A549 (cell line): ENCODE data around the gene COQ5. TPM values are rescaled to one million over a fixed set of nuclear protein-coding genes. Genes with fewer than 3 reads are reported as not detected.

Experiments used
- ATAC-seq, 2 experiments: fragments of 200-7000 bp in 1 of 2; fragments of >200 bp in 1 of 2; cut with Nextera tagmentation in 1 of 2; cut with Tn5 transposase in 1 of 2; 3 replicates each; pipeline versions ENCODE4 v1.8.0 to v1.9.1; 2018 to 2020; ENCODE audit warnings: mild to moderate bottlenecking in 1 of 2, moderate library complexity in 1 of 2
- CTCF ChIA-PET: fragments of 300-600 bp; sonication (Branson Sonifier 250); formaldehyde crosslinking; extraction: SDS; loops from one replicate; lab custom pipeline; 2021; ENCODE audit warnings: antibody characterized with exemption, inconsistent platforms; lab: Yijun Ruan, JAX
- POLR2A ChIA-PET: fragments of 350-600 bp; formaldehyde crosslinking; extraction: SDS; loops from one replicate; lab custom pipeline; 2021; ENCODE audit warnings: antibody characterized with exemption, inconsistent platforms; lab: Yijun Ruan, JAX
- DNase-seq, 2 experiments: peaks; one replicate each; pipeline versions ENCODE4 v3.0.0 to v3.0.0-alpha.2; 2011 to 2016; ENCODE audit warnings: low read depth in 1 of 2, low spot score in 1 of 2
- FAIRE-seq: peaks from 2 replicates; lab custom pipeline; 2011; peaks lifted over from hg19 to GRCh38; lab: Jason Lieb, UNC
- H3K27ac ChIP-seq, 2 experiments: fragments of >200 bp; sonication (Bioruptor Twin); formaldehyde crosslinking; 3 replicates each; pipeline ENCODE4 v1.5.1; 2016 to 2017
- H3K4me1 ChIP-seq: fragments of >200 bp; sonication (Bioruptor Twin); formaldehyde crosslinking; 3 replicates; pipeline ENCODE4 v1.6.1; 2016
- H3K4me2 ChIP-seq: fragments of >200 bp; sonication (Bioruptor Twin); formaldehyde crosslinking; 3 replicates; pipeline ENCODE4 v1.6.1; 2016
- H3K4me3 ChIP-seq: fragments of >200 bp; sonication (Bioruptor Twin); formaldehyde crosslinking; 3 replicates; pipeline ENCODE4 v1.5.1; 2016
- H3K9me3 ChIP-seq: fragments of >200 bp; sonication (Bioruptor Twin); formaldehyde crosslinking; 3 replicates; pipeline ENCODE4 v1.6.1; 2016
- CBX2 ChIP-seq: fragments of 200-600 bp; sonication (generic); IDR thresholded peaks from 2 replicates; pipeline ENCODE4 v1.6.1; 2016; ENCODE audit warnings: low read depth, mild to moderate bottlenecking, borderline replicate concordance
- CBX8 ChIP-seq: fragments of 200-600 bp; sonication (generic); IDR thresholded peaks from 2 replicates; pipeline ENCODE4 v1.6.1; 2016
- CTCF ChIP-seq: fragments of >200 bp; sonication (Bioruptor Twin); formaldehyde crosslinking; IDR thresholded peaks from 3 replicates; pipeline ENCODE4 v1.5.1; 2016
- EHMT2 ChIP-seq: fragments of 200-600 bp; sonication (generic); IDR thresholded peaks from 2 replicates; pipeline ENCODE4 v1.6.1; 2016; ENCODE audit warnings: antibody characterized with exemption, low read depth, mild to moderate bottlenecking, moderate library complexity
- ESRRA ChIP-seq: fragments of 150-350 bp; IDR thresholded peaks from 2 replicates; pipeline ENCODE4 v1.6.1; 2014; ENCODE audit warnings: mild to moderate bottlenecking, low read length, borderline replicate concordance
- FOXS1 ChIP-seq: fragments of 250-450 bp; sonication (Bioruptor Pico); IDR thresholded peaks from 2 replicates; pipeline ENCODE4 v1.5.0; 2020; ENCODE audit warnings: mild to moderate bottlenecking, moderate library complexity
- GATA3 ChIP-seq: IDR thresholded peaks from 2 replicates; pipeline ENCODE4 v1.6.1; 2012; ENCODE audit warnings: borderline replicate concordance
- HEYL ChIP-seq: fragments of 250-450 bp; sonication (Bioruptor Pico); IDR thresholded peaks from 2 replicates; pipeline ENCODE4 v1.8.0; 2021; ENCODE audit warnings: mild to moderate bottlenecking, moderate library complexity
- HOXB13 ChIP-seq: fragments of 250-450 bp; sonication (Bioruptor Pico); IDR thresholded peaks from 2 replicates; pipeline ENCODE4 v1.5.0; 2020; ENCODE audit warnings: low read depth, mild to moderate bottlenecking, moderate library complexity
- HOXB5 ChIP-seq: fragments of 250-450 bp; sonication (Bioruptor Pico); IDR thresholded peaks from 2 replicates; pipeline ENCODE4 v1.5.0; 2020; ENCODE audit warnings: mild to moderate bottlenecking, moderate library complexity
- KDM5A ChIP-seq: fragments of 200-600 bp; sonication (generic); IDR thresholded peaks from 2 replicates; pipeline ENCODE4 v1.6.1; 2016; ENCODE audit warnings: antibody characterized with exemption, mild to moderate bottlenecking
- MAFK ChIP-seq: fragments of 450-650 bp; IDR thresholded peaks from 2 replicates; pipeline ENCODE4 v1.6.1; 2014; ENCODE audit not compliant: partially characterized antibody
- MYC ChIP-seq: IDR thresholded peaks from 2 replicates; pipeline ENCODE4 v1.6.1; 2012; ENCODE audit warnings: mild to moderate bottlenecking, inconsistent platforms, low read length, improper control_type of control experiment, borderline replicate concordance
- NPAS2 ChIP-seq: fragments of 250-450 bp; sonication (Bioruptor Pico); IDR thresholded peaks from 2 replicates; pipeline ENCODE4 v1.8.0; 2022; ENCODE audit warnings: mild to moderate bottlenecking, moderate library complexity, borderline replicate concordance
- NR3C1 ChIP-seq: fragments of >200 bp; sonication (Bioruptor Twin); formaldehyde crosslinking; IDR thresholded peaks from 3 replicates; pipeline ENCODE4 v1.6.1; 2017
- RAD21 ChIP-seq, 2 experiments: fragments of >200 bp in 1 of 2; sonication (Bioruptor Twin) in 1 of 2; formaldehyde crosslinking in 1 of 2; IDR thresholded peaks in 1 of 2; conservative IDR thresholded peaks in 1 of 2; 2 replicates in 1 of 2; 3 replicates in 1 of 2; pipeline ENCODE4 v1.6.1; 2012 to 2018; ENCODE audit warnings: inconsistent platforms in 1 of 2
- RCOR1 ChIP-seq: fragments of 150-350 bp; IDR thresholded peaks from 2 replicates; pipeline ENCODE4 v1.6.1; 2014; ENCODE audit warnings: antibody characterized with exemption, low read length, low read depth
- ZC3H11A ChIP-seq: fragments of 450-650 bp; IDR thresholded peaks from 2 replicates; pipeline ENCODE4 v1.6.1; 2014; ENCODE audit warnings: antibody characterized with exemption, mild to moderate bottlenecking
- ZFP36 ChIP-seq: fragments of 450-650 bp; IDR thresholded peaks from 2 replicates; pipeline ENCODE4 v1.6.1; 2014; ENCODE audit warnings: borderline replicate concordance; ENCODE audit not compliant: partially characterized antibody
- WGBS: methylation state at CpG from one replicate; pipeline ENCODE4 v1.1.6; 2017; ENCODE audit errors: missing lambda C conversion rate; 5-methylcytosine and 5-hydroxymethylcytosine counted together
- polyA plus RNA-seq, 4 experiments: library from polyadenylated mRNA; depleted of rRNA in 3 of 4; stranded (reverse); fragments of >200 nt; fragmentation: RNase III in 1 of 4; extraction: RNeasy Plus Mini Kit Qiagen cat#74134 plus additional on column Dnase treatment in 1 of 4; gene quantifications; 2 replicates in 3 of 4; 3 replicates in 1 of 4; pipeline ENCODE4 v1.2.3, GENCODE V29; 2011 to 2017

COQ5 gene
- polyA plus RNA-seq, 2 of the 4 experiments (the other 2 are of a cell fraction), result 49.6 to 100.0 TPM

GRCh38 chr12:120542166-120542565 lies 13.2 kb upstream of the COQ5 start (continued):
- no peak for TF ChIP-seq ZC3H11A

GRCh38 chr12:120540445-120540844 lies 11.5 kb upstream of the COQ5 start:
- ATAC-seq (no peak), DNase-seq (no peak), FAIRE-seq (no peak)
- POLR2A ChIA-PET, result no interaction called here
- H3K9me3 ChIP-seq, result no peaks in the 10 kb centered on the region
- H3K4me2 ChIP-seq, result no peak overlapping the region
- TF ChIP-seq NR3C1, result no peak
- no peak for TF ChIP-seq ZFP36
- no peak for TF ChIP-seq HEYL (CRISPR knock-in tag)
- no peak for TF ChIP-seq CBX8
- no peak for TF ChIP-seq GATA3
- TF ChIP-seq RCOR1, result no peak
- TF ChIP-seq CTCF, result no peak
- TF ChIP-seq NPAS2 (CRISPR knock-in tag), result no peak
- no peak for TF ChIP-seq HOXB5 (CRISPR knock-in tag)
- TF ChIP-seq KDM5A, result no peak
- no peak for TF ChIP-seq EHMT2
- no peak for TF ChIP-seq ESRRA
- H3K4me1 ChIP-seq, result peaks cover 41% of the 10 kb centered on the region
- H3K27ac ChIP-seq, result no peak overlapping the region
- WGBS, result 77% methylated on average over 3 of the region's 3 CpGs
- CTCF ChIA-PET, result no interaction called here
- no peak overlapping the region for H3K4me3 ChIP-seq

GRCh38 chr12:120539303-120539702 lies 10.3 kb upstream of the COQ5 start:
- Histone ChIP-seq H3K4me3 (no peak overlapping the region), H3K4me2 (peak overlapping the region; percentile 98; the same call in 2 of the 3 replicates), H3K27ac (no peak overlapping the region; a peak in 1 of 6 replicates), H3K4me1 (peaks cover 42% of the 10 kb centered on the region)
- ChIA-PET POLR2A (interaction anchor here (1.3 kb wide), 1 partner anchor 10 kb away, joined by 5 read pairs; the partner anchor contains the start of gene COQ5), CTCF (interaction anchor here (0.9 to 1.2 kb wide), 2 partner anchors 12 to 23 kb away, joined by 3 to 4 read pairs; no protein-coding TSS in a partner anchor)
- WGBS, result 53% methylated on average over 1 of the region's 1 CpG
- FAIRE-seq (no peak), DNase-seq (peak in 1 of 2 experiments; percentile 23)
- TF ChIP-seq CBX2 (no peak), MAFK (peak; percentile 53)
- TF ChIP-seq, all 56 proteins: peak for 1
- no peaks in the 10 kb centered on the region for H3K9me3 ChIP-seq
- ATAC-seq, result no peak

- DNase-seq (peak in 1 of 2 experiments; percentile 36), ATAC-seq (peak in 1 of 2 experiments; percentile 36; a peak in 3 of 6 replicates), FAIRE-seq (no peak)
- peak overlapping the region; percentile 98 for H3K4me2 ChIP-seq
- POLR2A ChIA-PET, result interaction anchor here (1.0 to 1.3 kb wide), 3 partner anchors 10 to 43 kb away, joined by 3 to 5 read pairs (median 3); partner anchors contain the start of genes COQ5 and POP5
- H3K27ac ChIP-seq, result peak overlapping the region in 1 of 2 experiments; percentile 45; a peak in 3 of 6 replicates
- H3K4me1 ChIP-seq, result peaks cover 42% of the 10 kb centered on the region
- no peak for TF ChIP-seq RAD21 (conservative IDR thresholded peaks at IDR 0.05 in 1 of 2, IDR thresholded peaks at IDR 0.05 in 1 of 2)
- no peak for TF ChIP-seq FOXS1
- no peak for TF ChIP-seq MYC
- no peak for TF ChIP-seq HOXB13
- no peaks in the 10 kb centered on the region for H3K9me3 ChIP-seq
- 48% methylated on average over 6 of the region's 6 CpGs for WGBS
- no peak overlapping the region for H3K4me3 ChIP-seq
- CTCF ChIA-PET, result interaction anchor here (0.6 to 1.3 kb wide), 5 partner anchors 9 to 69 kb away, joined by 3 to 5 read pairs (median 4); partner anchors contain the start of gene SRSF9
Observed at GRCh38 chr12:120538281-120539156, 9.6 kb upstream of the COQ5 start.
